ENCODE data around the gene RETREG1.

GRCh38 chr5:16661713-16662112, 44.9 kb upstream of the RETREG1 start:
- TF ChIP-seq, protein P1, sequence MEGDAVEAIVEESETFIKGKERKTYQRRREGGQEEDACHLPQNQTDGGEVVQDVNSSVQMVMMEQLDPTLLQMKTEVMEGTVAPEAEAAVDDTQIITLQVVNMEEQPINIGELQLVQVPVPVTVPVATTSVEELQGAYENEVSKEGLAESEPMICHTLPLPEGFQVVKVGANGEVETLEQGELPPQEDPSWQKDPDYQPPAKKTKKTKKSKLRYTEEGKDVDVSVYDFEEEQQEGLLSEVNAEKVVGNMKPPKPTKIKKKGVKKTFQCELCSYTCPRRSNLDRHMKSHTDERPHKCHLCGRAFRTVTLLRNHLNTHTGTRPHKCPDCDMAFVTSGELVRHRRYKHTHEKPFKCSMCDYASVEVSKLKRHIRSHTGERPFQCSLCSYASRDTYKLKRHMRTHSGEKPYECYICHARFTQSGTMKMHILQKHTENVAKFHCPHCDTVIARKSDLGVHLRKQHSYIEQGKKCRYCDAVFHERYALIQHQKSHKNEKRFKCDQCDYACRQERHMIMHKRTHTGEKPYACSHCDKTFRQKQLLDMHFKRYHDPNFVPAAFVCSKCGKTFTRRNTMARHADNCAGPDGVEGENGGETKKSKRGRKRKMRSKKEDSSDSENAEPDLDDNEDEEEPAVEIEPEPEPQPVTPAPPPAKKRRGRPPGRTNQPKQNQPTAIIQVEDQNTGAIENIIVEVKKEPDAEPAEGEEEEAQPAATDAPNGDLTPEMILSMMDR (IDR thresholded peaks at IDR 0.05) = no peak
- no peak for TF ChIP-seq POLR2A (IDR thresholded peaks at IDR 0.05)
